Mucosa of descending colon (tissue), 3 donors: Measurements from ENCODE around the gene NANOS2. TPM values are rescaled to one million over a fixed set of nuclear protein-coding genes. Genes with fewer than 3 reads are reported as not detected.

Experiments
- ATAC-seq: fragments of 200-7000 bp; cut with Tn5 transposase; one replicate; pipeline ENCODE4 v1.9.1; 2020; ENCODE audit warnings: mild to moderate bottlenecking, moderate library complexity
- DNase-seq, 3 donors: peaks; one replicate each; pipeline ENCODE4 v3.0.0-alpha.2; 2020
- H3K36me3 ChIP-seq: fragments of 200-600 bp; one replicate; pipeline ENCODE4 v1.8.0; 2021; ENCODE audit warnings: low read depth, mild to moderate bottlenecking
- H3K4me1 ChIP-seq: fragments of 200-600 bp; one replicate; pipeline ENCODE4 v1.8.0; 2021; ENCODE audit warnings: low read depth, mild to moderate bottlenecking
- H3K4me3 ChIP-seq: fragments of 200-600 bp; one replicate; pipeline ENCODE4 v1.8.0; 2021; ENCODE audit warnings: mild to moderate bottlenecking
- H3K9me3 ChIP-seq: fragments of 200-600 bp; one replicate; pipeline ENCODE4 v1.8.0; 2021; ENCODE audit warnings: mild to moderate bottlenecking
- CTCF ChIP-seq: fragments of 200-600 bp; IDR thresholded peaks from one replicate; pipeline ENCODE4 v1.8.0; 2022; ENCODE audit warnings: antibody characterized with exemption, mild to moderate bottlenecking
- intact Hi-C, 2 donors: fragments of 100-400 bp; cut with DNase I in 1 of 2; cut with micrococcal nuclease in 1 of 2; formaldehyde crosslinking; loops; one replicate each; pipeline versions ENCODE4 v1.11.0 to v1.11.1; 2022; cut with DNase I, micrococcal nuclease
- total RNA-seq, 3 donors: library from RNA; stranded (reverse); fragmentation: NEBNext Ultra II Directional in 2 of 3; extraction: Animal tissue kit (Norgen Biotek cat#: 25700) in 2 of 3; gene quantifications; one replicate each; pipeline versions ENCODE4 v1.2.1 to v1.2.4, GENCODE V29; 2021 to 2023
- donor health status: DM: no; HTN: no; CAD: no; lungs with moderate emphysema.
- donor health status: DM: no; HTN: no; CAD: no.
- donor health status: DM: no; HTN: yes; CAD: no.

Gene NANOS2
- total RNA-seq, 3 donors from 2014 or later: not detected

GRCh38 chr19:45952341-45952685 lies 37.7 kb upstream of the NANOS2 start:
- ATAC-seq: no peak
- Histone ChIP-seq H3K36me3 (no peaks in the 10 kb centered on the region), H3K4me1 (peaks cover 5% of the 10 kb centered on the region), H3K9me3 (no peaks in the 10 kb centered on the region), H3K4me3 (no peak overlapping the region)
- intact Hi-C loops: no loop called here
- DNase-seq: no peak
- no peak for TF ChIP-seq CTCF

GRCh38 chr19:45947926-45948325 lies 33.3 kb upstream of the NANOS2 start:
- ATAC-seq (no peak), DNase-seq (no peak)
- H3K36me3 ChIP-seq: no peaks in the 10 kb centered on the region
- no peak for TF ChIP-seq CTCF
- H3K4me1 ChIP-seq: peaks cover 3% of the 10 kb centered on the region
- no peaks in the 10 kb centered on the region for H3K9me3 ChIP-seq
- no peak overlapping the region for H3K4me3 ChIP-seq
- intact Hi-C loops: no loop called here

GRCh38 chr19:45940515-45940805 lies 25.9 kb upstream of the NANOS2 start:
- H3K4me3 ChIP-seq: no peak overlapping the region
- DNase-seq: peak in 1 of 3 donors; percentile 38
- no peaks in the 10 kb centered on the region for H3K4me1 ChIP-seq
- H3K36me3 ChIP-seq: no peaks in the 10 kb centered on the region
- intact Hi-C loops: no loop called here
- ATAC-seq: no peak
- no peak for TF ChIP-seq CTCF
- H3K9me3 ChIP-seq: no peaks in the 10 kb centered on the region

GRCh38 chr19:45939792-45940514 lies 25.4 kb upstream of the NANOS2 start:
- ATAC-seq: no peak
- H3K9me3 ChIP-seq: no peaks in the 10 kb centered on the region
- H3K36me3 ChIP-seq: no peaks in the 10 kb centered on the region
- H3K4me3 ChIP-seq: no peak overlapping the region
- no peaks in the 10 kb centered on the region for H3K4me1 ChIP-seq
- intact Hi-C loops: no loop called here
- TF ChIP-seq CTCF: no peak
- DNase-seq: peak in 1 of 3 donors; percentile 21

GRCh38 chr19:45938733-45939319 lies 24.2 kb upstream of the NANOS2 start:
- intact Hi-C loops: no loop called here
- TF ChIP-seq CTCF: no peak
- H3K9me3 ChIP-seq: no peaks in the 10 kb centered on the region
- H3K36me3 ChIP-seq: no peaks in the 10 kb centered on the region
- no peak overlapping the region for H3K4me3 ChIP-seq
- no peak for ATAC-seq
- H3K4me1 ChIP-seq: no peaks in the 10 kb centered on the region
- DNase-seq: peak in 1 of 3 donors; percentile 5

GRCh38 chr19:45935267-45935666 lies 20.7 kb upstream of the NANOS2 start:
- Histone ChIP-seq H3K4me3 (no peak overlapping the region), H3K9me3 (no peaks in the 10 kb centered on the region), H3K36me3 (no peaks in the 10 kb centered on the region), H3K4me1 (no peaks in the 10 kb centered on the region)
- DNase-seq (peak in 1 of 3 donors; percentile 34), ATAC-seq (no peak)
- intact Hi-C loops: no loop called here
- no peak for TF ChIP-seq CTCF
